Skeletal muscle tissue (tissue), 4 donors: ENCODE measurements around the gene DDX54. TPM values are rescaled to one million over a fixed set of nuclear protein-coding genes. Genes with fewer than 3 reads are reported as not detected.

Source experiments
- H3K27ac ChIP-seq: one replicate; pipeline ENCODE4 v1.7.0; 2013; ENCODE audit warnings: mild to moderate bottlenecking, low read depth, low read length, inconsistent platforms
- H3K27me3 ChIP-seq, 3 donors: one replicate each; pipeline ENCODE4 v1.7.0; 2013; ENCODE audit warnings: low read length in 3 of 3; ENCODE audit not compliant: control insufficient read depth in 3 of 3, insufficient read depth in 3 of 3
- H3K36me3 ChIP-seq, 3 donors: one replicate each; pipeline ENCODE4 v1.7.0; 2013; ENCODE audit warnings: low read length in 3 of 3; ENCODE audit not compliant: control insufficient read depth in 3 of 3, insufficient read depth in 3 of 3
- H3K4me1 ChIP-seq, 3 donors: one replicate each; pipeline ENCODE4 v1.7.0; 2013; ENCODE audit warnings: low read length in 3 of 3, mild to moderate bottlenecking in 3 of 3; ENCODE audit not compliant: control insufficient read depth in 3 of 3, insufficient read depth in 3 of 3
- H3K4me3 ChIP-seq, 3 donors: one replicate each; pipeline ENCODE4 v1.7.0; 2013; ENCODE audit warnings: low read length in 3 of 3
- H3K9ac ChIP-seq, 3 donors: one replicate each; pipeline ENCODE4 v1.7.0; 2013; ENCODE audit warnings: low read length in 3 of 3, mild to moderate bottlenecking in 3 of 3, moderate library complexity in 2 of 3, low read depth in 1 of 3
- H3K9me3 ChIP-seq, 3 donors: one replicate each; pipeline ENCODE4 v1.7.0; 2013; ENCODE audit warnings: low read length in 3 of 3; ENCODE audit not compliant: control insufficient read depth in 3 of 3
- total RNA-seq: library from RNA; depleted of rRNA; stranded (reverse); fragments of >200 nt; gene quantifications from one replicate; pipeline ENCODE4 v1.2.3, GENCODE V29; 2014
- donor health status: Osteomylitis.

DDX54 gene
- total RNA-seq, 1 donor from 2014 or later = 29.7 TPM

- H3K36me3 ChIP-seq = no peaks in the 10 kb centered on the region
- no peak overlapping the region for H3K9ac ChIP-seq
These were observed 16.2 kb upstream of the DDX54 start for GRCh38 chr12:113201187-113202177.

GRCh38 chr12:113200021-113200797 lies 14.9 kb upstream of the DDX54 start:
- Histone ChIP-seq H3K27me3 (no peaks in the 10 kb centered on the region), H3K9me3 (no peaks in the 10 kb centered on the region), H3K27ac (no peak overlapping the region), H3K9ac (no peak overlapping the region), H3K4me3 (no peak overlapping the region), H3K4me1 (peaks cover 7 to 26% (median 26%) of the 10 kb centered on the region in 3 donors), H3K36me3 (no peaks in the 10 kb centered on the region)

More at GRCh38 chr12:113201187-113202177, 16.2 kb upstream of the DDX54 start:
- H3K9me3 ChIP-seq = no peaks in the 10 kb centered on the region
- peaks cover 7 to 26% (median 25%) of the 10 kb centered on the region in 3 donors for H3K4me1 ChIP-seq
- no peak overlapping the region for H3K27ac ChIP-seq
- no peak overlapping the region for H3K4me3 ChIP-seq
- no peaks in the 10 kb centered on the region for H3K27me3 ChIP-seq

DNA sequence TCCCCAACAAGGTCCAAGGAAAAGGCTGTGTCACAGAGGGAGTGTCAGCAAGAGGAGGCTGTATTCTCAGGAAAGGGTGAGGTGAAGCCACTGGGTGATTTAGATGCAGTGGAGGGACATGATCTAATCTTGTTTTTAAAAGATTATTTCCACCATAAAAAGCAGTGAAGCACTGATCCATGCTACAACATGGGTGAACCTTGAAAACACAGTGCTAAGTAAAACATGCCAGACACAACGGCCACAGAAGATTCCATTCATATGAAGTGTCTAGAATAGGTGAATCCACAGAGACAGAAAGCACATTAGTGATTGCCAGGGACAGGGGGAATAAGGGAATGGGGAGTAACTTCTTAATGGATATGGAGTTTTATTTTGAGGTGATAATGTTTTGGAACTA lies 13.0 kb upstream of the DDX54 start:
- H3K27me3 ChIP-seq = no peaks in the 10 kb centered on the region
- no peak overlapping the region for H3K4me3 ChIP-seq
- no peak overlapping the region for H3K9ac ChIP-seq
- no peak overlapping the region for H3K27ac ChIP-seq
- H3K9me3 ChIP-seq = no peaks in the 10 kb centered on the region
- H3K4me1 ChIP-seq = peaks cover 9 to 32% (median 30%) of the 10 kb centered on the region in 3 donors
- no peaks in the 10 kb centered on the region for H3K36me3 ChIP-seq

DNA sequence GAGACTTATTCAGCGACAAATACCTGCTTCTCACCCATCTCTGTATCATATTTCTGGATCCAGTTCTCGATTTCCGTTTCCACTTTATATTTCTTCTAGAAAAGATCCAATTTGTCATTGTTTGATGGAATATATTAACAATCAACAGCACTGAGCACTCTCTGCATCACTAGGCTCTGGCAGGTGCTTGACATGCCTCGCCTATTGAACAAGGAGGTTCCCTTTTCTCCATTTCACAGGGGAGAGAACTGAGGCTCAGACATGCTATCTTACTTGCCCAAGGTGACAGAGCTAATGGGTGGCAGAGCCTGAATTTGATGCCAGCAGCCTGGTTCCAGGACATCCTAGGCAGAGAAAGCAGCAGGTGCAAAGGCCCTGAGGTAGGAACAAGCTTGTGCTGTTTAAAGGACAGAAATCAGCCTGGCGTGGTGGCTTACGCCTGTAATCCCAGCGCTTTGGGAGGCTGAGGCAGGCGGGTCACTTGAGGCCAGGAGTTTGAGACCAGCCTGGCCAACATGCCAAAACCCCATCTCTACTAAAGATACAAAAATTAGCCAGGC lies 12.3 kb upstream of the DDX54 start:
- Histone ChIP-seq H3K4me3 (no peak overlapping the region), H3K27ac (no peak overlapping the region), H3K36me3 (peaks cover 0 to 3% (median 0%) of the 10 kb centered on the region in 3 donors), H3K9ac (no peak overlapping the region), H3K4me1 (peaks cover 11 to 36% (median 30%) of the 10 kb centered on the region in 3 donors), H3K27me3 (no peaks in the 10 kb centered on the region), H3K9me3 (no peaks in the 10 kb centered on the region)

GRCh38 chr12:113196990-113197389 lies 11.7 kb upstream of the DDX54 start:
- Histone ChIP-seq H3K9ac (peak overlapping the region in 1 of 3 donors; percentile 40), H3K27ac (no peak overlapping the region), H3K27me3 (no peaks in the 10 kb centered on the region), H3K9me3 (no peaks in the 10 kb centered on the region), H3K4me1 (peaks cover 11 to 39% (median 29%) of the 10 kb centered on the region in 3 donors), H3K36me3 (peaks cover 0 to 7% (median 4%) of the 10 kb centered on the region in 3 donors), H3K4me3 (no peak overlapping the region)

GRCh38 chr12:113196582-113196981 lies 11.3 kb upstream of the DDX54 start:
- no peaks in the 10 kb centered on the region for H3K9me3 ChIP-seq
- H3K27me3 ChIP-seq = no peaks in the 10 kb centered on the region
- peak overlapping the region in 1 of 3 donors; percentile 40 for H3K9ac ChIP-seq
- peaks cover 11 to 35% (median 25%) of the 10 kb centered on the region in 3 donors for H3K4me1 ChIP-seq
- no peak overlapping the region for H3K27ac ChIP-seq
- H3K4me3 ChIP-seq = no peak overlapping the region
- H3K36me3 ChIP-seq = peaks cover under 1 to 11% (median 8%) of the 10 kb centered on the region in 3 donors

GRCh38 chr12:113195598-113195997 lies 10.3 kb upstream of the DDX54 start:
- Histone ChIP-seq H3K27ac (peak overlapping the region; percentile 11), H3K4me1 (peaks cover 11 to 28% (median 19%) of the 10 kb centered on the region in 3 donors), H3K9ac (no peak overlapping the region)

DNA sequence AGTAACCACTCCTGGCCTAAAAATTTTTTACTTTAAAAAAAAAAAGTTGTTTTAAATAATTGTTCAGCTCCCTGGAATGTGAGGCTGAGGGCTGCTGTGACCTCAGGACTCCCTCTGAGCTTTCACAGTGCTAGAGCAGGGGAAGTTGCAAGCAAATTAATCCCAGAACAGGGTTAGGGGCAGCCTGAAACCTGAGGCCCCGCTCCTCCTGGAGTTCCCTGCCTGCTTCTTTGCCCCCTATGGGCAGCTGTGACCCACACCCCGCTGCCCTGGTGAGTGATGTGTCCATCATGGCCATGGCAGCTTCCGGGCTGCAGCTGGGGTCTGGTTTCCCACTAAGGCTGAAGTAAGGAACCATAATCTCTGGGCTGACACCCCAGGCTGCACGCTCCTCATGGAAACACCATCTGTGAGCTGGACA lies 9.7 kb upstream of the DDX54 start:
- H3K4me3 ChIP-seq = no peak overlapping the region
- no peaks in the 10 kb centered on the region for H3K27me3 ChIP-seq
- peak overlapping the region; percentile 11 for H3K27ac ChIP-seq
- peaks cover 13 to 19% (median 16%) of the 10 kb centered on the region in 3 donors for H3K36me3 ChIP-seq
- peak overlapping the region in 1 of 3 donors; percentile 66 for H3K9ac ChIP-seq
- H3K4me1 ChIP-seq = peaks cover 11 to 27% (median 19%) of the 10 kb centered on the region in 3 donors
- no peaks in the 10 kb centered on the region for H3K9me3 ChIP-seq

More at GRCh38 chr12:113195598-113195997, 10.3 kb upstream of the DDX54 start:
- H3K36me3 ChIP-seq = peaks cover 11 to 19% (median 16%) of the 10 kb centered on the region in 3 donors
- no peaks in the 10 kb centered on the region for H3K27me3 ChIP-seq
- no peaks in the 10 kb centered on the region for H3K9me3 ChIP-seq
- H3K4me3 ChIP-seq = no peak overlapping the region

DNA sequence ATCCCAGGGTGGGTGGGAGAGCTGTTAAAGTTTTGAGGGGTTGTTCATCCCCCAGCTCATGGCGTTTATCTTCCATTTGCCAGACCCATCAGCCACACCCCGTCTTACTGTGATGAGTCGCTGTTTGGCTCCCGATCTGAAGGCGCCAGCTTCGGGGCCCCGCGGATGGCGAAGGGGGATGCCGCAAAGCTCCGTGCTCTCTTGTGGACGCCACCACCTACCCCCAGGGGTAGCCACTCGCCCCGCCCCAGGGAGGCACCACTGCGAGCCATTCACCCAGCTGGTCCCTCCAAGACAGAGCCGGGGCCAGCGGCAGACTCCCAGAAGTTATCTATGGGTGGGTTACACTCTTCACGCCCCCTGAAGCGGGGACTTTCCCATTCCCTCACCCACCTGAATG lies 5.9 kb upstream of the DDX54 start:
- Histone ChIP-seq H3K9me3 (no peaks in the 10 kb centered on the region), H3K27ac (no peak overlapping the region), H3K9ac (no peak overlapping the region), H3K27me3 (no peaks in the 10 kb centered on the region), H3K4me1 (peaks cover 24 to 33% (median 24%) of the 10 kb centered on the region in 3 donors), H3K36me3 (peaks cover 20 to 32% (median 20%) of the 10 kb centered on the region in 3 donors), H3K4me3 (no peak overlapping the region)
